Measurements from ENCODE around the gene SLC7A14. TPM values are rescaled to one million over a fixed set of nuclear protein-coding genes. Genes with fewer than 3 reads are reported as not detected.

SLC7A14 gene
- total RNA-seq, 1 experiment from 2014 or later = not detected

- Histone ChIP-seq H3K27ac (ENCODE audit: low read length) (no peak overlapping the region), H3K36me3 (ENCODE audit: insufficient read depth, low read length) (no peaks in the 10 kb centered on the region), H3K4me1 (ENCODE audit: low read length) (peaks cover 6% of the 10 kb centered on the region), H3K9me3 (ENCODE audit: low read length) (no peaks in the 10 kb centered on the region), H3K4me2 (ENCODE audit: low read depth, low read length, poor library complexity, severe bottlenecking) (no peak overlapping the region), H4K20me1 (ENCODE audit: insufficient read depth, low read depth, low read length) (no peaks in the 10 kb centered on the region), H3K4me3 (ENCODE audit: low read length) (no peak overlapping the region), H3K27me3 (ENCODE audit: low read length) (0 out of 2 replicates have a peak, but pooled peaks cover 2% of the 10 kb centered on the region), H3K9me2 (replicated peaks; ENCODE audit: insufficient read depth, low read length) (no peaks in the 10 kb centered on the region), H3K79me2 (ENCODE audit: low read length) (no peaks in the 10 kb centered on the region), H2AFZ (ENCODE audit: low read length) (no peak overlapping the region), H3K9ac (ENCODE audit: low read length) (no peak overlapping the region)
- DNase-seq = no peak
Measured at GRCh38 chr3:170465955-170466354, 119.9 kb downstream of the SLC7A14 start.

DNA sequence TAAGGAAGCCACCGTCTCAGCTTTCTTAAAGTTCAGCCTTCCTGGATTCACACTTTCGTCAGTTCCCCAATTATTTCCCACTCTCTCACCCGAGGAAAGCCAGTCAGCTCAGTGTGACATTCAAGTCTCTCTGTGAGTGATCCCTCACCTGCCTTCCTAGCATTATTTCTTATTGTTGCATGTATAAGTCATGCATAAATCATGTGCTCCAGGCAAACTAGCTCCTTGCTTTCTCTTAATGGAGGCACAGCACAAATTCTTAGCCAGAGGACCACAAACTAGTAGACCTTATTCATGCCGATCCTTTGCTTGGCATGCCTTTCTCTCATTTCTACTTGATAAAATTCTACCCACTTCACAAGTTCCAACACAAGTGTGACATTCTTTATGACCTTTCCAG is 122.9 kb downstream of the SLC7A14 start:
- H2AFZ ChIP-seq (ENCODE audit: low read length) = no peak overlapping the region
- no peaks in the 10 kb centered on the region for H3K9me2 ChIP-seq (replicated peaks; ENCODE audit: insufficient read depth, low read length)
- no peak overlapping the region for H3K9ac ChIP-seq (ENCODE audit: low read length)
- H3K27me3 ChIP-seq (ENCODE audit: low read length) = 0 out of 2 replicates have a peak, but pooled peaks cover 2% of the 10 kb centered on the region
- H4K20me1 ChIP-seq (ENCODE audit: insufficient read depth, low read depth, low read length) = no peaks in the 10 kb centered on the region
- no peak overlapping the region for H3K4me2 ChIP-seq (ENCODE audit: low read depth, low read length, poor library complexity, severe bottlenecking)
- H3K36me3 ChIP-seq (ENCODE audit: insufficient read depth, low read length) = no peaks in the 10 kb centered on the region
- H3K9me3 ChIP-seq (ENCODE audit: low read length) = no peaks in the 10 kb centered on the region
- no peak overlapping the region for H3K4me3 ChIP-seq (ENCODE audit: low read length)
- no peak overlapping the region for H3K27ac ChIP-seq (ENCODE audit: low read length)
- H3K79me2 ChIP-seq (ENCODE audit: low read length) = no peaks in the 10 kb centered on the region
- H3K4me1 ChIP-seq (ENCODE audit: low read length) = peaks cover 6% of the 10 kb centered on the region
- no peak for DNase-seq

- no peak overlapping the region for H2AFZ ChIP-seq (ENCODE audit: low read length)
- H3K4me1 ChIP-seq (ENCODE audit: low read length) = no peaks in the 10 kb centered on the region
- no peaks in the 10 kb centered on the region for H3K36me3 ChIP-seq (ENCODE audit: insufficient read depth, low read length)
- H3K9ac ChIP-seq (ENCODE audit: low read length) = no peak overlapping the region
- H3K27me3 ChIP-seq (ENCODE audit: low read length) = no peaks in the 10 kb centered on the region
- no peak overlapping the region for H3K27ac ChIP-seq (ENCODE audit: low read length)
- no peaks in the 10 kb centered on the region for H3K9me3 ChIP-seq (ENCODE audit: low read length)
- no peaks in the 10 kb centered on the region for H3K9me2 ChIP-seq (replicated peaks; ENCODE audit: insufficient read depth, low read length)
- H4K20me1 ChIP-seq (ENCODE audit: insufficient read depth, low read depth, low read length) = no peaks in the 10 kb centered on the region
- no peak for DNase-seq
- H3K4me2 ChIP-seq (ENCODE audit: low read depth, low read length, poor library complexity, severe bottlenecking) = no peak overlapping the region
- H3K79me2 ChIP-seq (ENCODE audit: low read length) = no peaks in the 10 kb centered on the region
- H3K4me3 ChIP-seq (ENCODE audit: low read length) = no peak overlapping the region
Measured at GRCh38 chr3:170458285-170458684, 127.6 kb downstream of the SLC7A14 start.

- H3K4me3 ChIP-seq (ENCODE audit: low read length) = no peak overlapping the region
- no peak overlapping the region for H3K27ac ChIP-seq (ENCODE audit: low read length)
- no peaks in the 10 kb centered on the region for H3K36me3 ChIP-seq (ENCODE audit: insufficient read depth, low read length)
- no peak overlapping the region for H2AFZ ChIP-seq (ENCODE audit: low read length)
- no peaks in the 10 kb centered on the region for H3K9me2 ChIP-seq (replicated peaks; ENCODE audit: insufficient read depth, low read length)
- no peak overlapping the region for H3K4me2 ChIP-seq (ENCODE audit: low read depth, low read length, poor library complexity, severe bottlenecking)
- H3K9me3 ChIP-seq (ENCODE audit: low read length) = no peaks in the 10 kb centered on the region
- DNase-seq = no peak
- H3K4me1 ChIP-seq (ENCODE audit: low read length) = no peaks in the 10 kb centered on the region
- no peak overlapping the region for H3K9ac ChIP-seq (ENCODE audit: low read length)
- no peaks in the 10 kb centered on the region for H3K27me3 ChIP-seq (ENCODE audit: low read length)
- no peaks in the 10 kb centered on the region for H4K20me1 ChIP-seq (ENCODE audit: insufficient read depth, low read depth, low read length)
- H3K79me2 ChIP-seq (ENCODE audit: low read length) = no peaks in the 10 kb centered on the region
Measured at GRCh38 chr3:170454509-170454908, 131.4 kb downstream of the SLC7A14 start.

DNA sequence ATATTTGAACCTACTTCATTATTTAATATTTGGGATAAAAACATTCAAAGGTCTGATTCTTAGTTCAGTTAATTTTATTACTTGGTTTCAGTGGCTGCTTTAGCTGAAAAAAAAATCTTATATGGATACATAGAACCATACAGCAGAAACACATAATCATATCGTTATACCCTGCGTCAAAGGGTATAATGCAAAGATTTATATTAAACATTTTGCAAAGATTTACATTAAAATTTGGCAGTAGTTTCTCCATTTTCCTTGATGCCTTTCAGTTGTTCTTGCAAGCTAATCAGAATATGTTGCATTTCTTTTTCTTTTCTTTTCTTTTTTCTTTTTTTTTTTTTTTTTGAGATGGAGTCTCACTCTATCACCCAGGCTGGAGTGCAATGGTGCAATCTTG is 135.8 kb downstream of the SLC7A14 start:
- H3K9me3 ChIP-seq (ENCODE audit: low read length) = no peaks in the 10 kb centered on the region
- H3K4me3 ChIP-seq (ENCODE audit: low read length) = no peak overlapping the region
- no peaks in the 10 kb centered on the region for H3K9me2 ChIP-seq (replicated peaks; ENCODE audit: insufficient read depth, low read length)
- H3K27ac ChIP-seq (ENCODE audit: low read length) = no peak overlapping the region
- H3K4me2 ChIP-seq (ENCODE audit: low read depth, low read length, poor library complexity, severe bottlenecking) = no peak overlapping the region
- H2AFZ ChIP-seq (ENCODE audit: low read length) = no peak overlapping the region
- no peaks in the 10 kb centered on the region for H3K27me3 ChIP-seq (ENCODE audit: low read length)
- H3K36me3 ChIP-seq (ENCODE audit: insufficient read depth, low read length) = no peaks in the 10 kb centered on the region
- H3K9ac ChIP-seq (ENCODE audit: low read length) = no peak overlapping the region
- H3K4me1 ChIP-seq (ENCODE audit: low read length) = no peaks in the 10 kb centered on the region
- no peaks in the 10 kb centered on the region for H4K20me1 ChIP-seq (ENCODE audit: insufficient read depth, low read depth, low read length)
- no peak for DNase-seq
- no peaks in the 10 kb centered on the region for H3K79me2 ChIP-seq (ENCODE audit: low read length)

GRCh38 chr3:170448584-170448983 is 137.3 kb downstream of the SLC7A14 start:
- Histone ChIP-seq H4K20me1 (ENCODE audit: insufficient read depth, low read depth, low read length) (no peaks in the 10 kb centered on the region), H3K79me2 (ENCODE audit: low read length) (no peaks in the 10 kb centered on the region), H2AFZ (ENCODE audit: low read length) (no peak overlapping the region), H3K9me3 (ENCODE audit: low read length) (no peaks in the 10 kb centered on the region), H3K9me2 (replicated peaks; ENCODE audit: insufficient read depth, low read length) (no peaks in the 10 kb centered on the region), H3K4me1 (ENCODE audit: low read length) (no peaks in the 10 kb centered on the region), H3K27me3 (ENCODE audit: low read length) (no peaks in the 10 kb centered on the region), H3K4me2 (ENCODE audit: low read depth, low read length, poor library complexity, severe bottlenecking) (no peak overlapping the region), H3K27ac (ENCODE audit: low read length) (no peak overlapping the region), H3K9ac (ENCODE audit: low read length) (no peak overlapping the region), H3K36me3 (ENCODE audit: insufficient read depth, low read length) (no peaks in the 10 kb centered on the region), H3K4me3 (ENCODE audit: low read length) (no peak overlapping the region)
- DNase-seq = no peak

DNA sequence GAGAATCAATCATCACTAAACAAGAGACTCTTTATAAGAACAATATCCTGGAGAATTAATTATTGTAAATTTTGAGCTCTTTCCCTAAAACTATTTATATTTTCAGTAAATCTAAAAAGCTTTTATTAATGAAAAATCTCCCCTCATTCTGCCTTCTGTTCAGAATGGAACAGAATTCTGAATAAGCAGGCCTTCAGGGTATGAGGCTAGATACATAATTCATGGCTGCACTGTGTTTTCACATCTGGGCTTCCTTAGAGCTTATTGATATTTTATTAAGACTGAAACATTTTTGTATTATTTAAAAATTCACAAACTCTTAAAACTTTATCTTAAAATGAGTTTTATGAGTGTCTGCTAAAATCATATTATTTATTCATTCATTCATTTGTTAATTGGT is 142.4 kb downstream of the SLC7A14 start:
- Histone ChIP-seq H3K9ac (ENCODE audit: low read length) (no peak overlapping the region), H3K36me3 (ENCODE audit: insufficient read depth, low read length) (no peaks in the 10 kb centered on the region), H3K27me3 (ENCODE audit: low read length) (no peaks in the 10 kb centered on the region), H4K20me1 (ENCODE audit: insufficient read depth, low read depth, low read length) (no peaks in the 10 kb centered on the region), H3K4me1 (ENCODE audit: low read length) (no peaks in the 10 kb centered on the region), H3K79me2 (ENCODE audit: low read length) (no peaks in the 10 kb centered on the region), H3K4me2 (ENCODE audit: low read depth, low read length, poor library complexity, severe bottlenecking) (no peak overlapping the region), H3K27ac (ENCODE audit: low read length) (no peak overlapping the region), H3K9me3 (ENCODE audit: low read length) (no peaks in the 10 kb centered on the region), H2AFZ (ENCODE audit: low read length) (no peak overlapping the region), H3K9me2 (replicated peaks; ENCODE audit: insufficient read depth, low read length) (no peaks in the 10 kb centered on the region), H3K4me3 (ENCODE audit: low read length) (no peak overlapping the region)
- DNase-seq = no peak

GRCh38 chr3:170442947-170443346 is 142.9 kb downstream of the SLC7A14 start:
- Histone ChIP-seq H3K9me3 (ENCODE audit: low read length) (no peaks in the 10 kb centered on the region), H3K36me3 (ENCODE audit: insufficient read depth, low read length) (no peaks in the 10 kb centered on the region), H3K4me3 (ENCODE audit: low read length) (no peak overlapping the region), H3K4me1 (ENCODE audit: low read length) (no peaks in the 10 kb centered on the region), H3K9ac (ENCODE audit: low read length) (no peak overlapping the region), H3K79me2 (ENCODE audit: low read length) (no peaks in the 10 kb centered on the region), H3K9me2 (replicated peaks; ENCODE audit: insufficient read depth, low read length) (no peaks in the 10 kb centered on the region), H3K4me2 (ENCODE audit: low read depth, low read length, poor library complexity, severe bottlenecking) (no peak overlapping the region), H3K27me3 (ENCODE audit: low read length) (no peaks in the 10 kb centered on the region), H3K27ac (ENCODE audit: low read length) (no peak overlapping the region), H4K20me1 (ENCODE audit: insufficient read depth, low read depth, low read length) (no peaks in the 10 kb centered on the region), H2AFZ (ENCODE audit: low read length) (no peak overlapping the region)
- no peak for DNase-seq

DNA sequence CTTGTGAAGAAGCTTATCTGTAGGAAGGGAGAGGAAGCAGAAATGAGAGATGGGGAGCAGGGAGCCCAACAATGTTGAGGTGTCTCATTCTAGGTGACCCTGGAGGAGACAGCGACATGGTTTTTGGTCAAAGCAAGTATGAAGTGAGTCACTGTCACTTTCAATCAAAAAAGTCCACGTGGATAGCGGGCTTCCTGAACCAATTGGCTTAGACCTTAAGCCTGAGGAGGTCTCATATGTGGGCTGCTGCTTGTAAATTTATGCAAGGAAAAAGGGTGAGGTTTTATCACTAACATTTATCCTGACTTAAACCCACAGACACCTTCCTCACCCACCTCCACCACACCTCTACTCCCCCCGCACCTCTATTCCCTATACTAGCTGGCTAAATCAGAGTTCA is 144.5 kb downstream of the SLC7A14 start:
- no peaks in the 10 kb centered on the region for H3K9me3 ChIP-seq (ENCODE audit: low read length)
- H3K27me3 ChIP-seq (ENCODE audit: low read length) = no peaks in the 10 kb centered on the region
- no peaks in the 10 kb centered on the region for H3K9me2 ChIP-seq (replicated peaks; ENCODE audit: insufficient read depth, low read length)
- no peak for DNase-seq
- no peak overlapping the region for H3K4me2 ChIP-seq (ENCODE audit: low read depth, low read length, poor library complexity, severe bottlenecking)
- no peaks in the 10 kb centered on the region for H4K20me1 ChIP-seq (ENCODE audit: insufficient read depth, low read depth, low read length)
- H3K9ac ChIP-seq (ENCODE audit: low read length) = no peak overlapping the region
- H2AFZ ChIP-seq (ENCODE audit: low read length) = no peak overlapping the region
- no peak overlapping the region for H3K4me3 ChIP-seq (ENCODE audit: low read length)
- H3K4me1 ChIP-seq (ENCODE audit: low read length) = no peaks in the 10 kb centered on the region
- no peaks in the 10 kb centered on the region for H3K79me2 ChIP-seq (ENCODE audit: low read length)
- H3K27ac ChIP-seq (ENCODE audit: low read length) = no peak overlapping the region
- H3K36me3 ChIP-seq (ENCODE audit: insufficient read depth, low read length) = no peaks in the 10 kb centered on the region

All from Karpas-422 (cell line).